Astrocyte (in vitro differentiated cells and primary cell): ENCODE results near the gene TRIM7.

ENCODE experiments used
- CTCF ChIP-seq: IDR thresholded peaks from 2 replicates; pipeline ENCODE4 v1.5.1; 2011; ENCODE audit warnings: low read depth, mild to moderate bottlenecking, inconsistent platforms, low read length, moderate library complexity; ENCODE audit not compliant: insufficient read depth
- EZH2 ChIP-seq: IDR thresholded peaks from 2 replicates; pipeline ENCODE4 v1.6.1; 2012; ENCODE audit warnings: mild to moderate bottlenecking, low read length, inconsistent platforms; ENCODE audit not compliant: insufficient read depth

- TF ChIP-seq CTCF: no peak
- no peak for TF ChIP-seq EZH2
These were observed 16.2 kb downstream of the TRIM7 start for GRCh38 chr5:181188700-181189362.
